Gastrocnemius medialis (tissue), 4 donors: ENCODE measurements around the gene PLA2G4A. TPM values are rescaled to one million over a fixed set of nuclear protein-coding genes. Genes with fewer than 3 reads are reported as not detected.

ENCODE experiments used
- ATAC-seq, 2 donors: fragments of 150-250 bp; one replicate each; pipeline ENCODE4 v1.9.1; 2016
- DNase-seq, 2 donors: peaks; one replicate each; pipeline ENCODE4 v3.0.0-alpha.2; 2019
- H3K27ac ChIP-seq, 4 donors: fragments of 200-600 bp; sonication (generic); 1 replicate in 1 of 4; 2 replicates in 3 of 4; pipeline ENCODE4 v1.5.1; 2016 to 2018; ENCODE audit warnings: mild to moderate bottlenecking in 2 of 4, moderate library complexity in 1 of 4
- H3K27me3 ChIP-seq, 3 donors: fragments of 200-600 bp; sonication (generic) in 2 of 3; 1 replicate in 1 of 3; 2 replicates in 2 of 3; pipeline versions ENCODE4 v1.5.1 to v1.6.0; 2016 to 2019; ENCODE audit warnings: mild to moderate bottlenecking in 1 of 3, moderate library complexity in 1 of 3
- H3K36me3 ChIP-seq, 2 donors: fragments of 200-600 bp; sonication (generic) in 1 of 2; one replicate each; pipeline ENCODE4 v1.5.1; 2017 to 2018
- H3K4me1 ChIP-seq, 2 donors: fragments of 200-600 bp; sonication (generic) in 1 of 2; one replicate each; pipeline ENCODE4 v1.5.1; 2016 to 2017; ENCODE audit warnings: mild to moderate bottlenecking in 2 of 2
- H3K4me3 ChIP-seq, 4 donors: fragments of 200-600 bp; sonication (generic) in 3 of 4; 1 replicate in 1 of 4; 2 replicates in 3 of 4; pipeline ENCODE4 v1.5.1; 2016 to 2019; ENCODE audit warnings: mild to moderate bottlenecking in 2 of 4
- H3K9me3 ChIP-seq, 3 donors: fragments of 200-600 bp; sonication (generic) in 2 of 3; 1 replicate in 1 of 3; 2 replicates in 2 of 3; pipeline ENCODE4 v1.5.1; 2016 to 2019
- POLR2A ChIP-seq, 2 donors: fragments of 450-650 bp; IDR thresholded peaks; one replicate each; pipeline ENCODE4 v1.6.1; 2017; ENCODE audit warnings: antibody characterized with exemption in 2 of 2, mild to moderate bottlenecking in 2 of 2, moderate library complexity in 2 of 2
- in situ Hi-C, 4 donors: fragments of 200-750 bp; cut with MboI; loops; one replicate each; pipeline versions ENCODE4 v1.15.0 to v1.8.0; 2017; ENCODE audit warnings: low sequenced_read_pairs in 4 of 4
- intact Hi-C: fragments of 100-400 bp; cut with DNase I; formaldehyde crosslinking; loops from one replicate; pipeline ENCODE4 v1.15.1; 2023; ENCODE audit warnings: low total_unique reads
- total RNA-seq, 4 donors: library from RNA; depleted of rRNA; stranded (reverse); fragments of >200 nt; gene quantifications; one replicate each; pipeline versions ENCODE4 v1.1.0 to v1.2.3, GENCODE V29; 2016
- TF ChIP-seq, protein P1 (sequence below), 5 experiments: fragments of 450-650 bp in 3 of 5; fragments of 200-600 bp in 2 of 5; sonication (generic) in 2 of 5; IDR thresholded peaks in 4 of 5; conservative IDR thresholded peaks in 1 of 5; 1 replicate in 4 of 5; 2 replicates in 1 of 5; pipeline ENCODE4 v1.5.1; 2016 to 2019; ENCODE audit warnings: antibody characterized with exemption in 5 of 5, mild to moderate bottlenecking in 3 of 5, moderate library complexity in 3 of 5

PLA2G4A gene
- total RNA-seq, 4 donors from 2014 or later, result 0.44 to 0.95 (median 0.75) TPM

DNA sequence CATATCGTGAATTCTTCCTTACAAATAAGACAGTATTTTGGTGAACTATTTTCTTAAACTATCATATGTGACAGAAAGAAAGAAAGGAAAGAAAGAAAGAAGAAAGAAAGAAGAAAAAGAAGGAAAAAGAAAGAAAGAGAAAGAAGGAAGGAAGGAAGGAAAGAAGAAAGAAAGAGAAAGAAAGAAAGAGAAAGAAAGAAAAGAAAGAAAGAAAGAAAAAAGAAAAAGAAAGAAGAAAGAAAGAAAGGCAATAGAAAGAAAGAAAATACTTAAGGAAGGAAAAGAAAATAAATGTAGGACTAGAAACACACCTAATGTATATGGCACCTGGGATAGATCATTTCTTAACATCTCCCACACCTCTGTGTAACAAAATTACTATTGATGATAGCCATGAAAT, 120.4 kb downstream of the PLA2G4A start:
- no peak overlapping the region for H3K4me3 ChIP-seq
- ATAC-seq (no peak), DNase-seq (no peak)
- no peaks in the 10 kb centered on the region for H3K9me3 ChIP-seq
- in situ Hi-C loops, result no loop called here
- H3K27ac ChIP-seq, result no peak overlapping the region
- no peaks in the 10 kb centered on the region for H3K4me1 ChIP-seq
- no peaks in the 10 kb centered on the region for H3K36me3 ChIP-seq
- no peaks in the 10 kb centered on the region for H3K27me3 ChIP-seq
- TF ChIP-seq, protein P1, sequence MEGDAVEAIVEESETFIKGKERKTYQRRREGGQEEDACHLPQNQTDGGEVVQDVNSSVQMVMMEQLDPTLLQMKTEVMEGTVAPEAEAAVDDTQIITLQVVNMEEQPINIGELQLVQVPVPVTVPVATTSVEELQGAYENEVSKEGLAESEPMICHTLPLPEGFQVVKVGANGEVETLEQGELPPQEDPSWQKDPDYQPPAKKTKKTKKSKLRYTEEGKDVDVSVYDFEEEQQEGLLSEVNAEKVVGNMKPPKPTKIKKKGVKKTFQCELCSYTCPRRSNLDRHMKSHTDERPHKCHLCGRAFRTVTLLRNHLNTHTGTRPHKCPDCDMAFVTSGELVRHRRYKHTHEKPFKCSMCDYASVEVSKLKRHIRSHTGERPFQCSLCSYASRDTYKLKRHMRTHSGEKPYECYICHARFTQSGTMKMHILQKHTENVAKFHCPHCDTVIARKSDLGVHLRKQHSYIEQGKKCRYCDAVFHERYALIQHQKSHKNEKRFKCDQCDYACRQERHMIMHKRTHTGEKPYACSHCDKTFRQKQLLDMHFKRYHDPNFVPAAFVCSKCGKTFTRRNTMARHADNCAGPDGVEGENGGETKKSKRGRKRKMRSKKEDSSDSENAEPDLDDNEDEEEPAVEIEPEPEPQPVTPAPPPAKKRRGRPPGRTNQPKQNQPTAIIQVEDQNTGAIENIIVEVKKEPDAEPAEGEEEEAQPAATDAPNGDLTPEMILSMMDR (IDR thresholded peaks at IDR 0.05 in 4 of 5, conservative IDR thresholded peaks at IDR 0.05 in 1 of 5), result no peak
- no peak for TF ChIP-seq POLR2A (IDR thresholded peaks at IDR 0.05)
- intact Hi-C loops, result no loop called here

DNA sequence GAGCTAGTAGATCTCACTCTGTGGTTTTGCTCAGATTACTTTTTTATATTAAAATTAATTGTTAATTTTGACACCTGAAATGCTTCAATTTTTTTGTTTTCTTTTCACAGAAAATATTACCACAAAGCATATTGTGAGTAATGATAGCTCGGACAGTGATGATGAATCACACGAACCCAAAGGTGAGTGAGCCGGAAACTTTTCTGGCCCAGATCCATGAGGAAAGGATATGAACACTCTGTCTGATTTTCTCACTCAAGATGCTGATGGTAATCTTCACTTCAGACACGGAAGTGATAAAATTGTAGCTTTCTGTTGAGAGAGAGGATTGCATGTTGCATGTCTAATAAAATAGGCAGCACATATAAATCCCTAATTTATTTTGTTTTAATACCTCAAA, 121.8 kb downstream of the PLA2G4A start:
- intact Hi-C loops (no loop called here), in situ Hi-C loops (no loop called here)
- no peak for TF ChIP-seq POLR2A (IDR thresholded peaks at IDR 0.05)
- TF ChIP-seq, protein P1 (IDR thresholded peaks at IDR 0.05 in 4 of 5, conservative IDR thresholded peaks at IDR 0.05 in 1 of 5), result no peak
- ATAC-seq, result no peak
- Histone ChIP-seq H3K36me3 (no peaks in the 10 kb centered on the region), H3K27me3 (no peaks in the 10 kb centered on the region), H3K9me3 (no peaks in the 10 kb centered on the region), H3K4me3 (no peak overlapping the region), H3K27ac (no peak overlapping the region), H3K4me1 (no peaks in the 10 kb centered on the region)
- no peak for DNase-seq

DNA sequence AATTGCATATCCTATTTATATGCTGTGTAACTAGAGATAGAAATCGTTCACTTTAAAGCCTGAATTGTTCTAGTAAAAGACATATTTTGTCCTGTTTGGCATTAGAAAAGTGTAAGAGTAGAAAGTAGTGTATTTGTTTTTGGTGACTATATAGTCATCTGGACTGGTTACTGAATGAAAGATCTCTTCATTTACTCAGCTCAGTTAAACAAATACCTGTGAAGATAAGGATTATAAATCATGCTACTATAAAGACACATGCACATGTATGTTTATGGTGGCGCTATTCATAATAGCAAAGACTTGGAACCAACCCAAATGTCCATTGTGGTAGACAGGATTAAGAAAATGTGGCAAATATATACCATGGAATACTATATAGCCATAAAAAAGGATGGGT, 125.1 kb downstream of the PLA2G4A start:
- no peak overlapping the region for H3K4me3 ChIP-seq
- intact Hi-C loops, result no loop called here
- TF ChIP-seq, protein P1 (IDR thresholded peaks at IDR 0.05 in 4 of 5, conservative IDR thresholded peaks at IDR 0.05 in 1 of 5), result no peak
- no peak for TF ChIP-seq POLR2A (IDR thresholded peaks at IDR 0.05)
- no peaks in the 10 kb centered on the region for H3K4me1 ChIP-seq
- in situ Hi-C loops, result no loop called here
- no peak overlapping the region for H3K27ac ChIP-seq
- no peaks in the 10 kb centered on the region for H3K27me3 ChIP-seq
- no peaks in the 10 kb centered on the region for H3K9me3 ChIP-seq
- no peaks in the 10 kb centered on the region for H3K36me3 ChIP-seq
- ATAC-seq, result no peak
- DNase-seq, result no peak

DNA sequence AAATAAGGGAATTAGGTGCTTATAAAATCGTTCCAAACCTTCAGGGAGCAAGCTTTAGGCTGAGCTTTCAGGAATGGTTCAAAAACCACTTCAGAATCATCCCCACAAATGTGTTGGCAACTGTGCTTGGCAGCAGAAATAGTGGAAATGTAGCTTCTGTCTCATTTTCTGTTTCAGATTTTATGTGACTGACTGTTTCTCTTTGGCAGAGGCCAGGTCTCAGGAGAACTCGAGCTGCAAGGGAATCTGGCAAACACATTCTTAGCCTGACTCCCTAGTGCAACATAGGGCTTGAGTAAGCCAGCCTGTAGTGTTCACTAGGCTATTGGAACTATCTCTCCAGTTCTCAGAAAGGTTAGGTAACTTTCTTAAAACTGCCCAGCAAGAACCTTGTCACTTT, 128.6 kb downstream of the PLA2G4A start:
- H3K36me3 ChIP-seq, result no peaks in the 10 kb centered on the region
- TF ChIP-seq, protein P1 (IDR thresholded peaks at IDR 0.05 in 4 of 5, conservative IDR thresholded peaks at IDR 0.05 in 1 of 5), result no peak
- no peak for TF ChIP-seq POLR2A (IDR thresholded peaks at IDR 0.05)
- intact Hi-C loops, result no loop called here
- no peak overlapping the region for H3K4me3 ChIP-seq
- DNase-seq, result peak in 1 of 2 donors; percentile 54
- in situ Hi-C loops, result no loop called here
- no peaks in the 10 kb centered on the region for H3K9me3 ChIP-seq
- no peaks in the 10 kb centered on the region for H3K27me3 ChIP-seq
- ATAC-seq, result peak in 1 of 2 donors; percentile 62
- H3K27ac ChIP-seq, result no peak overlapping the region
- H3K4me1 ChIP-seq, result no peaks in the 10 kb centered on the region

DNA sequence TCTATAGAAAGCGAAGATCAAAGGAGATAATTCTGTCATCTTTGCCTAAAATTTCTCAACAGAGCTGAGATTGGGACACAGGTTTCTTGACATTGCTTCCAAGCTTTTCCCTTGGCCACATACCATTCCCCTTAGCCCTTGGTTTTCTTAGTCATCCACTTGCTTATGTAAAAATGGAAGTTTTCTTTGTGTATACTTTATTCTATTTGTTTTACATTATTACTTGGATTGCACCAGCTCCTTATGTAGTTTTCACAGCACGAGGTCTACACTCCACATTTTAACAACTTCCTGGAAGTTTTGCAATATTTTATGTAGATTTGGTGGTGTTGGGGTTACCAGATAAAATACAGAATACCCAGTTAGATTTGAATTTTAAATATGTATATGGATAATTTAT, 129.8 kb downstream of the PLA2G4A start:
- intact Hi-C loops, result no loop called here
- no peak overlapping the region for H3K27ac ChIP-seq
- in situ Hi-C loops, result no loop called here
- ATAC-seq, result no peak
- no peak overlapping the region for H3K4me3 ChIP-seq
- H3K9me3 ChIP-seq, result no peaks in the 10 kb centered on the region
- H3K36me3 ChIP-seq, result no peaks in the 10 kb centered on the region
- H3K4me1 ChIP-seq, result no peaks in the 10 kb centered on the region
- no peak for DNase-seq
- TF ChIP-seq POLR2A (IDR thresholded peaks at IDR 0.05), result no peak
- TF ChIP-seq, protein P1 (IDR thresholded peaks at IDR 0.05 in 4 of 5, conservative IDR thresholded peaks at IDR 0.05 in 1 of 5), result no peak
- H3K27me3 ChIP-seq, result no peaks in the 10 kb centered on the region
